GM21526 (cell line): ENCODE measurements around the gene PHYKPL.

Experiments used
- ATAC-seq: cut with Tn5 transposase; IDR thresholded peaks from one replicate; pipeline ENCODE4 v1.9.1; 2021; ENCODE audit warnings: moderate library complexity; ENCODE audit not compliant: unreplicated experiment, low FRiP score

The PHYKPL gene

DNA sequence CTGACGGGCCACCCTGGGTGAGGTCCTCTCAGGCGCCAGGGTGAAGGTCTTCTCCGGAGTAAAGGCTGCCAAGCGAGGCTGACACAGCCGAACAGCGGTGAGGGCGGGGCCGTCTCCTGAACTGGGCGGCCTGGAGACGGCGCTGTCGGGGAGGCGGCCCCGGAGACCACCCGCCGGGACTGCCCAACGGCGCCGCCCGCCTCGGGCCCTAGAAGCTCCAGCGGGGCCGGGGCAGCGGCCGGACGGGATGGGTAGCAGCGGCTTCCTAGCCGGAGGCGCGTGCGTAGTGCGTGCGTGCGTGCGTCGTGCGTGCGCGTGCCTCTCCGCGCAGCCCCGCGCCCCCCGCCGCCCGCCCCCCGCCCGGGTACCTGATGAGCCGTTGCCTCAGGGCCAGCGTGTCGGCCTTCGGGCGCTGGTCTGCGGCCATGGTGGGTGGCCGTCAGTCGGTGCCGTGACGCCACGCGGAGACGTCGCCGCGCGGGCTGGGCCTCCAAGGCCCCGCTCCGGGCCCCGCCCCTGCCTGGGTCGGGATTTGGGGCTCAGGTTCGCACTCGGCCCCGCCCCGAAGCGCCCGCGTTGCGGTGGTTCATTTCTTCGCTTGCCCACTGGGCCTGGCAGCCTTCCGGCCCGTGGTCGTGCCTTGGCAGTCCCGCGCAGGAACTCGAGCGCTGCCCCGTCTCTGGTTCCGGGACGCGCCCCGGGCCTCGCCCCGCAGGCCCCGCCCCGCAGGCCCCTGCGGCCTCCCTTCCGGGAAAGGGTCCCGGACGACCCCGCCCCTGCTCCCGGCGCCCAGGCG, at the start of gene PHYKPL:
TSS of gene PHYKPL (minus strand) at position 679 of the 796 bp plus-strand sequence. CDS start at position 427, 252 bp downstream.
- peak; percentile 51 for ATAC-seq

DNA sequence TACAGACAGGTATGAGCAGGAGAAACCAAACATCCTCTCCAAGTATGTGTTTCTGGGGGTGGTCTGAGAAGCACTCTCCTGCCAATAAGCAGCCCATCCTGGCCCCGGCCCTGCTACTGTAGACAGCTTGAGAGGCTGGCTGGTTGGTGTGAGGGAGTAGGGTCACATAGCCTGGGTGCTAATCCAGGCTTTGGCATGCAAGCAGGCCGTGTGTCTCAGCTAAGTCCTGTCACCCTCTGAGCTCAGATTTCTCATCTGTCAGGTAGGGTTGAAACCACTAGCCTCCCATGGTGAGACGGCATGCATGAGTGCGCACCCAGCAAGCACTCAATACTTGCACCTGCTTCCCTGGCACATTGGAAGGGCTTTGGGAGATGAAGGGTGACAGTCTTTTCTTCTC, 49.8 kb upstream of the PHYKPL start:
- no peak for ATAC-seq

GRCh38 chr5:178281331-178281730, 48.7 kb upstream of the PHYKPL start:
- no peak for ATAC-seq

DNA sequence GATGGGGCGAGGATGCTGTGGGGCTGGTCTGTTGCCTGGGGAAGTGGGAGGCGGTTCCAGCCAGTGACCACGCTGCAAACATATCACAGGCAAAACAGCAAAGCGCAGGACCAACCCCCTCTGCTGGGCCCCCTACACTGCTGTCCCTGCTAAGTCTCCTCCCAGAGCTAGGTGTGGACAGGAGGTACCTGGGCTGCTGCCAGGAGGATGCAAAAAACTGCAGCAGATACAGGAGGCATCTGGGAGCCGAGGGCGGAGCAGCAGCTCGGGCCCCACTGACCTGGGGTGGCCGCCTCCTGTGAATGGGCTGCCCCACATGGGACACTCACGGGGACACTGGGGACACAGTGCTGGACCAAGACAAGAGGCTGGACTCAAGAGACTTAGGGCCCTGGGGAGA, 48.0 kb upstream of the PHYKPL start:
- ATAC-seq = no peak

GRCh38 chr5:178279723-178280438, 47.3 kb upstream of the PHYKPL start:
- no peak for ATAC-seq

GRCh38 chr5:178279026-178279722, 46.6 kb upstream of the PHYKPL start:
- no peak for ATAC-seq

- no peak for ATAC-seq
Measured at GRCh38 chr5:178278358-178279023, 45.9 kb upstream of the PHYKPL start.

GRCh38 chr5:178277866-178278265, 45.3 kb upstream of the PHYKPL start:
- ATAC-seq = no peak

DNA sequence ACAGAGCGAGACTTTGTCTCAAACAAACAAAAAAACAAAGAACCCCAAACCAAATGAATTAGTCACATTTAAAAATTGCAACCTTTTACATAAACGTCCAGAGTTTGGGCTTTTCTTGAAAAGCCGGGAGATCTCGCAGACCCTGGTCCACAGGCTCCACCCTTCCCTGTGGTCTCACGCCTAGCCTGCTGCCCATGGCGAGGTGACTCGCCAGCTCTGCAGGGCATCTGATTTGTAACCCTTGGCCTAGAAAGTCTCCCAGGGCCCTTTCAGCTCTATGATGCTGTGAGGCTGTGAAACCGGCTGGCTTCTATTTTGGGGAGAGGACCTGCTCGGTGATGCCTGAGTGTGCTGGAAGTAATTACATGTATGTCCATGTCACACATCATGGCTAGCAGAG, 44.7 kb upstream of the PHYKPL start:
- no peak for ATAC-seq

GRCh38 chr5:178274781-178275537, 42.4 kb upstream of the PHYKPL start:
- ATAC-seq = no peak

DNA sequence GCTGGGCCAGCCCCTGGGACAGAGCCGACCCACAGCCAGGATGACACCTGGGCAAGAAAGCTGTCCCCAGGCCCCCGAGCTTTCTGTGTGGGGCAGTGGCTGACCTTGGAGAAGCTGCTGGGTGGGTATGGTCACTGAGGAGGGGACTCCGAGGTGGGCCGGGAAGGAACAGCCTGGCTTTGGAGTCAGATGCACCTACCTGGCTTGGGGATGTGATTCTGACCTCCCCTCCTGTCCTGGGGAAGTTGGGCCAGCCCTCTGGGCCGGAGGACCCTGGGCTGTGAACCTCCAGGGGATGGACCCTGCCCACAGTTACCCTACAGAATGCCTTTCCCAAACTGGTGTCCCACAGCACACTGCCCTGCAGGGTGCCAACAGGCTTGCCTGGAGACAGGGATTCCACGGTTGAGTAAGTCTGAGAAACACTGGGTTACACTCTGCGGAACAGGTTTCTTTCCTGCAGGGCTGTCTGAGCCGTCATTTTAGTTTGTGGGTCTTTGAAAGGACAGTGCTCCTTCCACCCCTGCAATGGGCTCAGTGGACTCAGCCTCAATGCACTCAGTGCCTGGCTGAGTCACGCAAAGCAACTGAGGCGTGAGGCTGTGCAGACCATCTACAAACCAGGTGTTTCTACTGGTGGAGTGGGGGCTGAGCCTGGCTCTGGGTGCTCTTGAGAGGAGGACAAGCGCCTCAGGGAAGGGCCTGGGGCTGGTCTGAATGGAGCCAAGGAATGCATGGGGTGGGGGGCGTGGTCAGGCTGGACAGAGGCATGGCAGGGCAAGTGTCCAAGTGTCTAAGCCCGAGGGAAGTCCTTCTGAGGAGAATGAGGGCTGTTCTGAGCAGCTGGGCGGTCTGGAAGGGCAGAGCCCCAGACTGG, 41.3 kb upstream of the PHYKPL start:
- ATAC-seq = no peak

GRCh38 chr5:178273041-178273440, 40.4 kb upstream of the PHYKPL start:
- no peak for ATAC-seq

DNA sequence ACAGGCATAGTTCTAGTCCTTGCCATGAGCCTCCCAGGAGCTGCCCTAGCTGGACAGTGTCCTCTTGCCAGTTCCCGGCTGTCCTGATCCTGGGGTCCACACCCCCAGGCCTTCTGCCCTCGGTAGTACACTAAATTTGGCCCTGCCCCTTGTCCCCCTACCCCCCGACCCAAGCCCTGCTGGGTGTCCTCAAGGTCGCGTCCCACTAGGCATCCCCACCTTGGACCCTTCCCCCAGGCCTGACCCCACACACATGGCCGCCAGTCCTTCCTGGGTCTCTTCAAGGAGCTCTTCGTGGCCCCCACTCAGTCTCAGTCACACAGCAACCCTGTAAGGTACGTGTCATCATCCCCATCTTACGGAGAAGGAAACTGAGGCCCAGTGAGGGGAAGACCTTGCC, 40.0 kb upstream of the PHYKPL start:
- ATAC-seq = no peak

DNA sequence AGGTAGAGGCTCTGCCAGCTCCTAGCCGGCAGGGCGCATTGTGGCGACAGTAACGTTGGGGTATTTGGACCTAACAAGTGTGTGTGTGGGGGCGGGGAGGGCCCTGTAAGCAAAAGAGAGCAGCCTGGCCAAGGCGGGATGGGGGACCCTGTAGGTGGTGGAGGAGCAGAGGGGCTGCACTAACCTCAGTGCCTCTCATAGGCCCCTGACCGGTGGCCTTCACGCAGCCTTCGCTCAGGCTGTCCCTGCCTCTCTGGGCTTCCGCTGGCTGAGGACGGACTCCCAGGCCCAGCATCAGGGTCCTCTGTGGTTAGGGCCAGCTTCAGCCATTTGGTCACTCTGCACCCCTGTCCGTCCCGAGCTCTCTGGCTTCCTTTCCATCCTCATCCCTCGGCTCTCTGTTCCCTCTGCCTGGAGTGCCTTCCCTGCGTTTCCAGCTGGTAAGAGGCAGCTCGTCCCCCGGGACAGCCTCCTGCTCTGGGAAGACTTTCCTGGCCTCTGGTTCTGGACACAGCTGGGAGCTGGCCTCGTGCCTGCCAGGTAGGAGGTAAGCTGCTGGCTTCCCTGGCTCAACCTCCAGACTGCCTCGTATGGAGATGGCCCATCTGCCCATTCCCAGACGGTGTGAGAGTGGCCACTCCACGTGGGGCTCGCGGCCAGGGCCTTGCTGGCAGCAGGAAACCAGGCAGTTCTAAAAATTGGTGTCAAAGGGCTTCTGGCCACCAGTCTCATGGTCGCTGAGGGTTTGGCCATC, 39.3 kb upstream of the PHYKPL start:
- no peak for ATAC-seq

- no peak for ATAC-seq
Measured at GRCh38 chr5:178271231-178271630, 38.6 kb upstream of the PHYKPL start.

GRCh38 chr5:178269499-178269898, 36.9 kb upstream of the PHYKPL start:
- ATAC-seq = no peak

GRCh38 chr5:178267876-178268275, 35.3 kb upstream of the PHYKPL start:
- no peak for ATAC-seq

DNA sequence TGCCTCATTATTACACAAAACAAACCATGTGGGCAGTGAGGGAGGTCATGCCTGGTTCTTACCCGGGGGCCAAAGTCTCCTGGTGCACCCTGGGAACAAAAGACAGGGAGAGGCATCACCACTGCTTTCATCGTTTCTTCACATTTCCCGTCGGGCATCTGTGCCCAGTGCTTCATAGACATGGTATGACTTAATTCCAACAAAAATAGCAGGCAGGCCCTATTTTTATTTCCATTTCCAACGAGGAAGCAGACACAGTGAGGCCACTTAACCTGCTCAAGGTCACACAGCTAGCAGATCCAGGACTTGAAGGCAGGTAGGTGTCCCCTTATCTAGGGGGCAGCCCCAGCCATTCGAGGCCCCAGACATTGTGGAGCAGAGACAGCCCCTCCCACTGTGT, 34.6 kb upstream of the PHYKPL start:
- ATAC-seq = no peak
